Lung (tissue), 12 donors: ENCODE data around the gene COLEC11. TPM values are rescaled to one million over a fixed set of nuclear protein-coding genes. Genes with fewer than 3 reads are reported as not detected.
"Not testable (repeated sequence)": the region's sequence is repeated elsewhere in the genome, so short reads cannot be mapped to it uniquely, and the experiment has no call there.

ENCODE experiments used
- ATAC-seq: fragments of 200-7000 bp; cut with Tn5 transposase; one replicate; pipeline ENCODE4 v1.9.1; 2020; ENCODE audit warnings: moderate number of reproducible peaks; ENCODE audit not compliant: insufficient read depth, low FRiP score
- DNase-seq, 3 donors: peaks; one replicate each; pipeline ENCODE4 v3.0.0-alpha.2; 2013 to 2017
- H3K27ac ChIP-seq, 2 donors: one replicate each; pipeline ENCODE4 v1.5.1; 2013; ENCODE audit warnings: mild to moderate bottlenecking in 2 of 2, moderate library complexity in 2 of 2, control low read depth in 1 of 2, inconsistent platforms in 1 of 2, low read depth in 1 of 2, low read length in 1 of 2
- H3K27me3 ChIP-seq, 3 donors: one replicate each; pipeline ENCODE4 v1.5.1; 2013; ENCODE audit warnings: low read length in 2 of 3; ENCODE audit not compliant: control insufficient read depth in 3 of 3, insufficient read depth in 3 of 3
- H3K36me3 ChIP-seq, 4 donors: one replicate each; pipeline ENCODE4 v1.5.1; 2013; ENCODE audit warnings: low read length in 4 of 4, mild to moderate bottlenecking in 1 of 4, moderate library complexity in 1 of 4; ENCODE audit not compliant: control insufficient read depth in 4 of 4, insufficient read depth in 4 of 4
- H3K4me1 ChIP-seq, 5 donors: one replicate each; pipeline ENCODE4 v1.5.1; 2013; ENCODE audit warnings: low read length in 5 of 5, mild to moderate bottlenecking in 2 of 5, moderate library complexity in 1 of 5; ENCODE audit not compliant: control insufficient read depth in 5 of 5, insufficient read depth in 5 of 5
- H3K4me3 ChIP-seq: one replicate; pipeline ENCODE4 v1.5.1; 2013; ENCODE audit warnings: mild to moderate bottlenecking, control low read depth, moderate library complexity
- H3K9ac ChIP-seq, 2 donors: one replicate each; pipeline ENCODE4 v1.5.1; 2013; ENCODE audit warnings: low read length in 2 of 2, control low read depth in 1 of 2; ENCODE audit not compliant: insufficient read depth in 1 of 2
- H3K9me3 ChIP-seq, 4 donors: one replicate each; pipeline ENCODE4 v1.5.1; 2013; ENCODE audit warnings: low read length in 3 of 4, mild to moderate bottlenecking in 1 of 4, moderate library complexity in 1 of 4; ENCODE audit not compliant: control insufficient read depth in 4 of 4, insufficient read depth in 3 of 4
- WGBS, 2 donors: extraction: QIAGEN DNeasy Blood & Tissue Kit; methylation state at CpG; one replicate each; pipeline ENCODE4 v1.1.7; 2013; 5-methylcytosine and 5-hydroxymethylcytosine counted together
- polyA plus RNA-seq, 2 donors: library from polyadenylated mRNA; stranded (reverse); fragments of 200-250 nt; gene quantifications; one replicate each; pipeline ENCODE4 v1.2.1, GENCODE V29; 2013
- total RNA-seq, 2 donors: library from RNA; depleted of rRNA in 1 of 2; stranded (reverse); fragments of >200 nt in 1 of 2; gene quantifications; one replicate each; pipeline ENCODE4 v1.2.1, GENCODE V29; 2014 to 2021
- TF ChIP-seq, protein P1 (sequence below): IDR thresholded peaks from 2 replicates; pipeline ENCODE4 v1.5.1; 2012; ENCODE audit warnings: mild to moderate bottlenecking; ENCODE audit errors: control extremely low read depth, extremely low read depth
- donor health status: control.
- donor health status: control.
- donor health status: Bipolar disorder and iron deficiency.
- donor health status: healthy.
- donor health status: DM: yes; HTN: yes; CAD: no.

COLEC11 gene
- total and polyA plus RNA-seq, 4 donors = 0.71 to 3.7 (median 1.9) TPM

- no peak within 1 kb of the TSS for H3K9ac ChIP-seq
- WGBS, 2 donors = 89 to 94% methylated on average over 7 of the region's 7 CpGs
- DNase-seq (no peak), ATAC-seq (no peak)
- H3K4me3 ChIP-seq = no peak within 1 kb of the TSS
- H3K27me3 ChIP-seq = no peaks in the 10 kb centered on the region
- TF ChIP-seq, protein P1, sequence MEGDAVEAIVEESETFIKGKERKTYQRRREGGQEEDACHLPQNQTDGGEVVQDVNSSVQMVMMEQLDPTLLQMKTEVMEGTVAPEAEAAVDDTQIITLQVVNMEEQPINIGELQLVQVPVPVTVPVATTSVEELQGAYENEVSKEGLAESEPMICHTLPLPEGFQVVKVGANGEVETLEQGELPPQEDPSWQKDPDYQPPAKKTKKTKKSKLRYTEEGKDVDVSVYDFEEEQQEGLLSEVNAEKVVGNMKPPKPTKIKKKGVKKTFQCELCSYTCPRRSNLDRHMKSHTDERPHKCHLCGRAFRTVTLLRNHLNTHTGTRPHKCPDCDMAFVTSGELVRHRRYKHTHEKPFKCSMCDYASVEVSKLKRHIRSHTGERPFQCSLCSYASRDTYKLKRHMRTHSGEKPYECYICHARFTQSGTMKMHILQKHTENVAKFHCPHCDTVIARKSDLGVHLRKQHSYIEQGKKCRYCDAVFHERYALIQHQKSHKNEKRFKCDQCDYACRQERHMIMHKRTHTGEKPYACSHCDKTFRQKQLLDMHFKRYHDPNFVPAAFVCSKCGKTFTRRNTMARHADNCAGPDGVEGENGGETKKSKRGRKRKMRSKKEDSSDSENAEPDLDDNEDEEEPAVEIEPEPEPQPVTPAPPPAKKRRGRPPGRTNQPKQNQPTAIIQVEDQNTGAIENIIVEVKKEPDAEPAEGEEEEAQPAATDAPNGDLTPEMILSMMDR = no peak
- no peaks in the 10 kb centered on the region for H3K9me3 ChIP-seq
- H3K4me1 ChIP-seq = peaks cover 0 to 30% (median 6%) of the 10 kb centered on the region in 5 donors
- H3K27ac ChIP-seq = no peak within 1 kb of the TSS
- no peaks in the 10 kb centered on the region for H3K36me3 ChIP-seq
Observed at GRCh38 chr2:3657881-3658280, 63.0 kb downstream of the COLEC11 start, which contains the start of gene ALLC. Gene ALLC, plus strand, starts transcription at chr2:3658200. Its CDS starts 12,958 bp downstream, at chr2:3671158.

DNA sequence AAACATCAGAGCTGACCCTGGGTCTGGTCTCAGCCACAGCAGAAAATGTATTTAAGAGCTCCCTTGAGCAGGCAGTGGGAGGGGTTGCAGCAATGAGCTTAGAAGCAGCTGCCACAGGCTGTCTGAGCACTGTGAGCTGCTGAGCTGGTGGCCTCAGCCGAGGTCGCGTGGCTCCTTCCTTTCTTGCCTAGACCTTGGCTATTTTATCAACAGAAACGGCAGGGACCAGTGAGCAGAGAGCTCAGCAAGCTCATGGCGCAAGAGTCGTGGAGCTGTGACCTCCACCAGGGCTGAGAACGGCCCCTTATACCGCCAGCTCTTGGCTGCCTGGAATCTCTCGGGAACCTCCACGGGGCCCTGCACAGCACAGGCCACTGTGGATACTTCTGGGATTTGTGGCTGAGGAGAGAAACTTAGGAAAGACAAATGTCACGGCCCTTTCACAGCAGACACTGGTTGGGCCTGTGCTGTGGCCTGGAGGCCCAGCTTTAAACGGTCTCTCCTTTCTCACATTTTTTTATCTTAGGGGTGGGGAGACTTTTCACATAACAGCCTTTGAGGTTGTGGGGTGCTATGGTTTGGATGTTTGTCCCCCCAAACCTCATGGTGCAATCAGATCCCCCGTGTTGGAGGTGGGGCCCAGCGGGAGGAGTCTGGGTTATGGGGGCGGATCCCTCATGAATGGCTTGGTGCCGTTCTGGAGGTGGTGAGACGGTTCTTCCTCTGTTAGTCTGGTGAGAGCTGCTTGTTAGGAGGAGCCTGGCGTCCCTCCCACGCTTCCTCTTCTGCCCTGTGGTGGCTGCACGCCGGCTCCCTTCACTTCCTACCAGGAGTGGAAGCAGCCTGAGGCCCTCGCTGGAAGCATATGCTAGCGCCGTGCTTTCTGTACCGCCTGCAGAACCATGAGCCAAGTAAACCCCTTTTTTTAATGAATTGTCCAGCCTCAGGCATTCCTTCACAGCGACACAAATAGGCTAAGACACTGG is 64.8 kb downstream of the COLEC11 start:
- H3K27ac ChIP-seq = peak overlapping the region in 1 of 2 donors; percentile 16
- H3K4me3 ChIP-seq = no peak overlapping the region
- 73 to 76% methylated on average over 26 of the region's 26 CpGs for WGBS, 2 donors
- H3K4me1 ChIP-seq = peaks cover 0 to 30% (median 6%) of the 10 kb centered on the region in 5 donors
- ATAC-seq = no peak
- TF ChIP-seq, protein P1 = no peak
- H3K9me3 ChIP-seq = no peaks in the 10 kb centered on the region
- no peaks in the 10 kb centered on the region for H3K36me3 ChIP-seq
- no peaks in the 10 kb centered on the region for H3K27me3 ChIP-seq
- DNase-seq = peak; percentile 74 to 87 (median 75)
- H3K9ac ChIP-seq = peak overlapping the region in 1 of 2 donors; percentile 30

- not testable (repeated sequence) for H3K27ac ChIP-seq, H3K27me3 ChIP-seq, H3K4me3 ChIP-seq, DNase-seq, H3K9me3 ChIP-seq, H3K9ac ChIP-seq, H3K36me3 ChIP-seq, ATAC-seq
- H3K4me1 ChIP-seq = peaks cover 0 to 30% (median 6%) of the 10 kb centered on the region in 5 donors
- 87 to 91% methylated on average over 7 of the region's 7 CpGs for WGBS, 2 donors
Observed at GRCh38 chr2:3660640-3661039, 65.7 kb downstream of the COLEC11 start.

DNA sequence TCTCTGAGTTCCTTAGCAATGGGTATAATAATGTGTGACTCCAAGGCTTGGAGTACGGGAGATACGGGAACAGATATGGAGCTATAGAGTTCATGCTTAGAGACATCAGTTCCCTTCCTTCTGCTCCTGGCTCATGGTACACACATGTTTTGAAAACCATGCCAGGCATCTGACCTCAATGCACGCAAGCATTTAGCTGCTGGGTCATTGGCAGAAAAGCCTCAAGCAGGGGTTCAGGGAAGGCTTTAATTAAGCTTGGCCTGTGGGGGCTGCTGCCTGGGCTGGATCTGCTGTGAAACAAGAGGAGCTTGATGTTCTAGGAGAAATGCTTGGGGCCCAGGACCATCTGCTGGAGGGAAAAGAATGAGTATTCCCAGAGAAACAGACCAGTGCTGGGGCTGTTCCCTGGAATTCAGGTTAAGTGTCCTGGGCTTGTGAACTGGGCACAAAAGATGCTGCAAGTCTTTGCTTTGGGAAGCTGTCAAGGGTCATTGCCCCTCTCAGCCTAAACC is 66.3 kb downstream of the COLEC11 start:
- Histone ChIP-seq H3K27me3 (no peaks in the 10 kb centered on the region), H3K4me3 (no peak overlapping the region), H3K4me1 (peaks cover 0 to 29% (median 6%) of the 10 kb centered on the region in 5 donors), H3K9ac (no peak overlapping the region), H3K36me3 (no peaks in the 10 kb centered on the region), H3K27ac (no peak overlapping the region), H3K9me3 (no peaks in the 10 kb centered on the region)
- ATAC-seq (no peak), DNase-seq (no peak)
- 95 to 99% methylated on average over 3 of the region's 3 CpGs for WGBS, 2 donors
- TF ChIP-seq, protein P1 = no peak
